GM18505 (cell line): Measurements from ENCODE around the gene TMEM222.

Experiments
- ATAC-seq: cut with Tn5 transposase; IDR thresholded peaks from one replicate; pipeline ENCODE4 v1.9.1; 2021; ENCODE audit not compliant: unreplicated experiment
- POLR2A ChIP-seq: IDR thresholded peaks from 4 replicates; pipeline ENCODE4 v1.6.1; 2011; ENCODE audit warnings: borderline replicate concordance; ENCODE audit not compliant: insufficient read depth, insufficient read length; ENCODE audit errors: extremely low read depth

Gene TMEM222

DNA sequence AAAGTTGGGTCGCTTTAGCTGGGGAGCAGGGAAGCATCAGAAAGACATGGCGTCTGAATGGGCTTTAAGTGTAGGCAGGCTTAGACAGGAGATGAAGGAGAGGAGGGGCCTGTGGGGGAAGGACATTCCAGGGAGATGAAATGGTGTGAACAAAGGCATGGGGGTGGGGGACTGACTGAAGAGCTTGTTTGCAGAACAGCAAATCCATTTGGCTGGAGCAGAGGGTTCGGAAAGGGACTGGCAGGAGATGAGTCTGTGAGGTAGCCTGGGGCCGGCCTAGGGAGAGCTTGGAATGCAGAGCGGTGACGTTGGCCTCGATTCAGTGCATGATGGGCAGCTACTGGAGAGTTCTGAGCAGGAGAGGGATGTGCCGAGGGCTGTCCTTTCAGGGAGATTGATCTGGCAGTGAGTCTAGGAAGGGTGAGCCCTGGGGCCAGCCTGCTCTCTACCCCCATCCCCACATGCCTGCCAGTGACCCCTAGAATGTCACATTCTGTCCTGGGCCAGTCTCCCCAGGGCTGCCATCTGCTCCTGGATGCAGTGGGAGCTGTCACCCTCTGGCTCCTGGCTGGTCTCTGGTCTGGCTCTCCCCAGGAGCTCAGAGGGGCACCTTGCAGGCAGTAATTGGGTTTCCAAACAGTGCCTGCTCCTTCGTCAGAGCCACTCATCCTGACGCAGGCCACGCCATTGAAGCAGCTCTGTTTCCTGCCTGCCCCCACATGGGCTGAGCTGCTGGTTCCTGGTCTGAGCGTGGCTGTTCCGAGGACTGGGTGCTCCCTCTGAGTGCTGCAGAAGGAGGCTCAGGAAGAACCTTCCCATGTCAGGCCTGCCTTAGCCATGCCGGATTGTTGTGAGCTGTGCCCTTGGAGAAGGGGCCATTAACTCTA, 22.3 kb upstream of the TMEM222 start:
- TF ChIP-seq POLR2A = no peak
- ATAC-seq = no peak

DNA sequence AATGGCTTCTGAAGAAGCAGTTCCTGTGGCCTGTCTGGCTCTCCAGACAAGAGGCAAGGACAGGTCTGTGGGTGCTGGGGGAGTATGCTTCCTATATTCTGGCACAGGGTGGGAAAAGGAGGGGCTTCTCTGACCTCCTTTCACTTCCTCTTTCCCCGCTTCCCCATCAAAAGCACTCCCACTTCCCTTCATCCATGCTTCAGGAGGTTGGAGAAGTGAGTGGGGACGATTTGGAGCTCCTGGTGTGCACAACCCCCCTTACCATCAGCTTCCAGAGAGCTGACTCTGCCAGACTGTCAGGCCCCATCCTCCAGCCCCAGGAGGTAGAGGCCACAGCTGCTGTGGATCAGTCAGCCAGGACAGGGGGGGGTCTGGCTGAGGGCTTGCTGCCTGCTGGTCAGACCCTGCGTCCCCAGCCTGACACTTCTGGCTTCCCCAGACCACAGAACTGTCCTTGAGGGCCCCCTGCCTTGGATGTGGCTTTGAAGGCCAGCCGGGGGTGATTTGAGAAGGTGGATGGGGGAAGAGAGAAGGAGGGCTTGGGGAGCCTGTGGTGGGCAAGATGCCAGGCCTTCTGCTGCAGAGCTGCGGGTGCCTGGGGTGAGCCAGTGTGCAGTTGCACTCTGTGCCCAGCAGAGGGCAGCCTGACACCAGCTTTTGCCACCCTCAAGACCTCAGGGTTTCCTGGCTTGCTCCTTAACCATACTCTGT, 21.5 kb upstream of the TMEM222 start:
- ATAC-seq = no peak
- TF ChIP-seq POLR2A = no peak

DNA sequence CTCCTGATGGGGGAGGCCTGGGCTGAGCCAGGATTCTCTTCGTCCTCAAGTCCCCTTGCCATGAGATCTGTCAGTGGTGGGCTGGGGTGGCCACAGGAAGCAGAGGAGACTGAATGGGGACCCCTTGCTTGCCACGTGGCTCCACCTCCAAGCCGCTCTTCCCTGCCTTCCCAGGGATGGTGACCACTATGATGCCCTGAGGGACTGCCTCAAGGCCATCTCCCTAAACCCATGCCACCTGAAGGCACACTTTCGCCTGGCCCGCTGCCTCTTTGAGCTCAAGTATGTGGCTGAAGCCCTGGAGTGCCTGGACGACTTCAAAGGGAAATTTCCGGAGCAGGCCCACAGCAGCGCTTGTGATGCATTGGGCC, 20.9 kb upstream of the TMEM222 start:
- no peak for TF ChIP-seq POLR2A
- no peak for ATAC-seq

DNA sequence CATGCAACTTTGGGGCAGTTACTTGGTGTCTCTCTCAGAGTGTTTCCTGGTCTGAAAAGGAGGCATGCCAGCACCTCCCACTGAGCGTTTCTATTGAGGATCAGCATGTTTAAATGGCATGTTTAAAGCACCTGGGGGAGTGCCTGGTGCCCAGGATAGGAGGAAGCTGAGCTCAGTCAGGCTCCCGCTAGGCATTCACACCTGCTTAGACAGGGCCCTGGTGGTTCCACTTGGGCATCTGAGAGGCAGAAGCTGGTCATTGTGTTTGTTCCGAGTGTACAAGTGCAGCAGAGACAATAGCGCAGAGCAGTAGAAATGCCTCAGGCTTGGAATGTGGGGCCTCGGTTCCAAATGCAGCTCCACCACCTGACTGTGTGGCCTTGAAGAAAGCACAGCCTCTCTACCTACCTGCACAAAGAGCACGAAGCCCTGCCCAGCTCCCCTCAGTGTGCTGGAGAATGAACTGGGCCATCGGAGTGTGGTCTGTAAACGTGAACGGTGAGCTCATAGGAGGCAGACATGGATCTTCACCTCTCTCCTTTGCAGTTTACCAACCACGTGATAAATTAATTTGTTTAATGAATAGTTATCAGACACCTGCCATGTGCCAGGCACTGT, 20.3 kb upstream of the TMEM222 start:
- no peak for ATAC-seq
- TF ChIP-seq POLR2A = no peak

DNA sequence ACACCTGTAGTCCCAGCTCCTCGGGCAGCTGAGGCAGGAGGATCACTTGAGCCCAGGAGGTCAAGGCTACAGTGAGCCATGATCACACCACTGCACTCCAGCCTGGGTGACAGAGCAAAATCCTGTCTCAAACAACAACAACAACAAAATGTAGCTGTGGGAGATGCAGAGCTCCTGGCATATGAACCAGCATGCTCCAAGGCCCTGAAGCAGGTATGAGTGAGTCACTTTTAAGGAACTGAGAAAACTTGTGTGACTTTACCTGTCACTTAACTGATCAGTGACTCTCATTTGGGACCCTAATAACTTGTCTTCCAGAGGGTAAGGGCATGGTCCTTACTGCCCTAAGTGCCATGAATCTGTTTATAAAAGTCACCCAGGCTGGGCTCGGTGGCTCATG, 19.4 kb upstream of the TMEM222 start:
- no peak for TF ChIP-seq POLR2A
- ATAC-seq = no peak

DNA sequence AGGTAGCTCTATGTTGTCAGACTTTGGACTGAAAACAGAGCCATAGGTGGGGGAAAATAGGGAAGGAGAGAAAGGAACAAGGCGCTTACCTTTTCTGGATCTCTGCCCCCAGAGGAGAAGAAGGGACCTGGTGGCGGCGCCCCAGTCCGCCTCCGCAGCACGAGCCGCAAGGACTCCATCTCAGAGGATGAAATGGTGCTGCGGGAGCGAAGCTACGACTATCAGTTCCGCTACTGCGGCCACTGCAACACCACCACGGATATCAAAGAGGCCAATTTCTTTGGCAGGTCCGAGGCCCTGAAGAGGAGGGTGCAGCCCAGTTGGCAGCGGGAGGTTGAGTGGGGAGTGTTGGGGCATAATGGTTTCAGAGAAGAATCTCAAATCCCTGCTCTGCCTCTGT, 18.5 kb upstream of the TMEM222 start:
- no peak for ATAC-seq
- TF ChIP-seq POLR2A = no peak

DNA sequence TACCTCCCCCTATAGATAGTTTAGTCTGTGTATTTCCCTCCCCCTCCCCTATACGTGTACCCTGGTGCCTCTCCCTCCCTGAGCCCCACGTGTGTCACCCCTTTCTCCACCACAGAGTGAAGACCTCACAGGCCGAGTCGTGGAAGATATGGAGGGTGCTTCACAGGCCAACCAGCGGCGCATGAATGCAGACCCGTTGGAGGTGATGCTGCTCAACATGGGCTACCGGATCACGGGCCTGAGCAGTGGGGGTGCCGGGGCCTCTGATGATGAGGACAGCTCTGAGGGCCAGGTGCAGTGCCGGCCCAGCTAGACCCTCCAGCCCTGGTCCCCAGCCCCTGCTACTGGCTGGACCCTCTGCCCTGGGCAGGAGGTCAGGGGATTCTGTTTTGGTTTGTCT, 15.9 kb upstream of the TMEM222 start:
- ATAC-seq = no peak
- no peak for TF ChIP-seq POLR2A

DNA sequence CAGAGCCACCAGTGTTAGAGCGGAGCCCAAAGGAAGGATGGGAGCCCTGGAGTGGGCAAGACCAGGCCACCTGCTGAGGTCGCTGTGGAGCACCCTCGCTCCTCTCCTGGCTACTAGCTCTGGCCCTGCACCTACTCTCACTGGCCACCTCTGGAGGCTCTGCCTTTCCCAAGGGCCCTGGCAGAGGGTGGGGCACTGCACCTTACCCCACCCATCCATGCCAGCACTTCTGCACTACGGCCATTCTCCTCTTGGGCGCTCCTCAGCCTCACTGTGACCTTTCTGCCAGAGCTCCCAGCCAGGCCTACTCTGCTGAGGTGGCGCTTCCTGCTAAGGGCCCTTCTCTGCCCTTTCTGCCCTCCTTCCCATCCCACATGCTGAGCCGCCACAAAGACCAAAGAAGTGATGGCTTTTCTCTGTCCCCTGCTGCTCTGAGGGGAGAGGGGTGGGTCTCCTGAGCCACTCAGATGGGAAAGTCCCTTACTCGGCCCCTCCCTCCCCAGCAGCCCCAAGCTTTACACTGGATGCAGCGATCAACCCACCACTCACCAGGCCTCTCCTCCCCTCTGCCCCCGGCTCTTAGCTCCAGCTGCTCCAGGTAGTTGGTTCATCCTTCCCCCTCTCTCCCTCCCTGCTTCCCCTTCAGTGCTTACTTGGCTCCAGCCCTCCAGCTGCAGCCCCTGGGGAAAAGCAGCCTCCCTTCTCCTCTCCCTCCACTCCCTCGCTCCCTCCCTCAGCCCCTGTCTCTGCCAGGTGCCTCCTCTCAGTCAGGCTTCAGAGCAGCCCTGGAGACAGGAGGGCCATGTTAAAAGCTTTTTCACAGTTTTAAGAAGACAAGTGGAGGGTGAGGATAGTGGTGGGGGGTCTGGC, 14.8 kb upstream of the TMEM222 start:
- no peak for TF ChIP-seq POLR2A
- ATAC-seq = no peak

DNA sequence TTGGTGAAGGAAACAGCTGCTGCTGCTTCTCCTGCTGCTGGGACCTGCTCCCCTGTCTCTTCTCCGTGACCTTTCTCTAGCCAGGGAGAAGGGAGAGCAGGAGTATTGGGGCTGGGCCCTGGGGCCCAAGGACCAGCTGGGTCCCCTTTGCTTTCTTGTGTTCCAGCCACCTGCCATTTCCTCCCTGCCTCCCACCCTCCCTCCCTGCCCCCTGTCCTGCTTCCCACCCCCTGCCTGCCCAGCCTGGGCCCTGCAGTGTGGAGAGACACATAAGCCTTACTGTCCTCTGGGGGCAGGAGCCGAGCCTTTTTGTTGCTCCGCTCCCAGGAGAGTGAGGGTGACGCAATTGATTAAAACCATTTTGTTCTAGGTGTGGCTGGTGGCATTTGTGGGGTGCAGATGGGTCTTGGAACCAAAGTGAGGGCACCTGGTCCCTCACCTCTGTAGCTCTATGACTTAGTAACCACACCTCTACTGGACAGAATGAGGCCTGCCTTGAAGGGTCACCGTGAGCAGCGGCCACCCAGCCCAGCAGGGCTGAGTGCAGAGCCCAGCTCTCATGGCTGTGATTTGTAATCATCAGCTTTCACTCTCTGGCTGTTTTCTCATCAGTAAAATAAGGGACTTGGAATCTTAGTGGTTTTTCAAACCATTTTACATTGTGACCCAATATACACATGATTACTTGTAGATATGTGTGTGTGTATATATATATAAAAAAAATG, 13.9 kb upstream of the TMEM222 start:
- no peak for ATAC-seq
- TF ChIP-seq POLR2A = no peak

DNA sequence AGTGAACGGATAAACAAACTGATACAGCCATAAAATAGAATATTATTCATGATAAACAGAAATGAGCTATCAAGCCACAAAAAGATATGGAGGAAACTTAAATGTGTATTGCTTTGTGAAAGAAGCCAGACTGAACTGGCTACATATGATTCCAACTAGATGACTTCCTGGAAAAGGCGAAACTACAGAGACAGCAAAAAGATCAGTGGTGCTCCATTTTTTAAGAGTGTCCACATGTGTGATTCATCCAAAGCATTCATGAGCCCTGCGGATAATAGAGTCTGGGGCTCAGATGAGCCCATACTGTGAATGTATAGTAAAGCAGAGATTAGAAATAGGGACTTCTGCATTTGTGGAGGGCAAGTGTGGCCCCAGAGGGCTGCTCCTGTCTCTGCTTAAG, 7.8 kb upstream of the TMEM222 start:
- TF ChIP-seq POLR2A = no peak
- no peak for ATAC-seq

DNA sequence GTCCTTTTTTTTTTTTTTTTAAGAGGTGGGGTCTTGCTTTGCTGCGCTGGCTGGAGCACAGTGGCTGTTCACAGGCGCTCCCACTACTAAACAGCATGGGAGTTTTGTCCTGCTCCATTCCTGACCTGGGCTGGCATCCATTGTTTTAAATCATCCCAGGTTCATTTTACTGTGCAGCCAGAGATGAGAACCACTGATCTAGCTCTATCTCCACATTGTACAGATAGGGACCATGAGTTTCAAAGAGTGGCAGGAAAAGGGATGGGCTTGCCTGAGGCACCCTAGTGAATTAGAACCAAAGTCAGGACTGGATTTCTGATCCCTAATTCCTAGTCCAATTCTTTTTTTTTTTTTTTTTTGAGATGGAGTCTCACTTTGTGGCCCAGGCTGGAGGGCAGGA, 7.2 kb upstream of the TMEM222 start:
- no peak for ATAC-seq
- TF ChIP-seq POLR2A = no peak

DNA sequence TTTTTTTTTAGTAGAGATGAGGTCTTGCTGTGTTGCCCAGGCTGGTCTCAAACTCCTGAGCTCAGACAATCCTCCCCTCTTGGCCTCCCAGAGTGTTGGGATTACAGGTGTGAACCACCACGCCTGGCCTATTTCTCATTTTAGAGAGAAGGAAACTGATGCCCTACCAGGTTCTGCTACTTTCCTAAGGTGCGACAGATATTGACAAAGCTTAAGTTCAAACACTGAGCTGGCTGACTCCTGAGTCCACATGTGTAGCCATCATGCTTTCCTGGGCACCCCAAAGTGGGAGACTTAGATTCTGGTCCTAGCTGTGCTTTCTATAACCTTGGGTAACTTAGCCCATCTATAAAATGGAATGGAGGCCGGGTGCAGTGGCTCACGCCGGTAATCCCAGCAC, 5.1 kb upstream of the TMEM222 start:
- no peak for TF ChIP-seq POLR2A
- no peak for ATAC-seq

DNA sequence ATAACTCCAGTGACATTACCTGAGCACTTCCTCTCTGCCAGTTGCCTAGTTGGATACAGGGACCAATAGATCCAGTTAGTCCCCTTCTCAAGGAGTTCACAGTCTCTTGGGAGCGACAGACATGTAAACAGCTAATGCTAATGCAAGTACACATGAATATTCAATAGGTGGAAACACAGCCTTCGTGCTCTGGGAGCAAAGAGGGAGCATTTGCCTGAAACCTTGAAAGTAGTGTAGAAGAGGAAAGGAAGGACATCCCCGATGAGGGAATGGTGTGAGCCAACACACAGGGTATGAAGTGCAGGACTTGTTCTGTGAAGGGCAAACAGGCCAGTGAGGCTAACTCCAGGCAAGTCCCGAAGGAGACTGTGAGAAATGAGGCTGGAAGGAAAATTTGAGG, 3.8 kb upstream of the TMEM222 start:
- no peak for TF ChIP-seq POLR2A
- ATAC-seq = no peak

DNA sequence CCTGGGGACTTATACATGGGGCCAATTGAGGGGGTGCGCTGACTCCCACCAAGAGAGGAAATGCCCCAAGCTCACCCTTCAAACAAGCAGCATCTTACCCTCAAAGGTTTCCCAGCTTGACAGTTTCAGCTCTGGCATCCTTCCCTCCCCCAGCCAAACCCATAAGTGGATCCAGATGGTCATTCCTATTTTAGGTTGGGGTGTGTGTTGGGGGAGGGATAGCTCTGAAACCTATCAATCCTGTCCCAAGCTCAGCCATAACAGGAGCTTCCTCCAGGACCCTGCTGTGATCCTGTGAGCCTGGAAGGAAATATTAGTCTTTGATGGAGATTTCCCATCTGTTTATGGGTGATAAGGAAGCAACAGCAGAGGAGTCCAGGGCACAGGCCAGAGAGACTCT, 3.4 kb upstream of the TMEM222 start:
- no peak for TF ChIP-seq POLR2A
- ATAC-seq = no peak
